C4-2B (cell line): Measurements from ENCODE around the gene CELA3A.

Source experiments
- ZFX ChIP-seq: fragments of 450-650 bp; IDR thresholded peaks from 2 replicates; pipeline ENCODE4 v1.6.1; 2017
- TF ChIP-seq, protein P1 (sequence below): fragments of 450-650 bp; conservative IDR thresholded peaks from 2 replicates; pipeline ENCODE4 v1.5.1; 2017; ENCODE audit warnings: mild to moderate bottlenecking

DNA sequence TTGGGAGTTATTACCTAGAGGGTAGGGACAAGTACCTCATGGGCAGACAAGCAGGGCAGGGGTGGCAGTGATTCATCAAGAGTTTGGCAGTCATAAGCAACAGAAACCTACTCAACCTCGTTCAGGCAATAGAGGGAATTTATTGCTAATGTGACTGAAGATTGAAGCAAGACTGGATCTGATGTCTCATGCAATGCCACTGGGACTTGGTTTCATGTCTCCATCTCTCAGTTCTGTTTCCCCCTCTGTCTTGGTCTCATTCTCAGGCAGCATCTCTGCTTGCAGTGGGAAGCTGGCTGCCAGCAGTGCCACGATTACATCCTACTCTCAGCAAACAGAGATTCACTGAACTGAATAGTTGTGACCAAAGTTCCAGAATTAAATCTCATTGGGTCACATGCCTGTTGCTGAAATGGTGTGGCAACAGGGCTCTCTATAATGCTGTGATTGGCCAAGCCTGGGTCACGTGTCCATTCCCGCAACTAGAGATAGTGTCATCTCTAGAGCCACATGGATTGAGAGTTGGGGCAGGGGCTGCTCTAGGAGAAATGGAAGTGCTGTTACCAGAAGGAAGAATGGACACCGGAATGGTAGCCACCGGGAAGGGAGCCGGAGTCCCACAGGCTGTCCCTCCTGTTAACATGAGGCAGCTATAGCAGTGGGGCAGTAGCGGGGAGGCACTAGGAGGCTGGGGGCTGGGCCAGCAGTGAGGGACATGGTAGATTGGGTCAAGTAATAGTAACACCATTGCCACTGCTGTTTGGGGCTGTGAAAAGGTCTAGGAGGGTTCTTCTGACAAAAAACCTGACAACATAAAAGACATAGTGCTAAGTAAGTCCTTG, 47.1 kb downstream of the CELA3A start:
- no peak for TF ChIP-seq ZFX
- TF ChIP-seq, protein P1, sequence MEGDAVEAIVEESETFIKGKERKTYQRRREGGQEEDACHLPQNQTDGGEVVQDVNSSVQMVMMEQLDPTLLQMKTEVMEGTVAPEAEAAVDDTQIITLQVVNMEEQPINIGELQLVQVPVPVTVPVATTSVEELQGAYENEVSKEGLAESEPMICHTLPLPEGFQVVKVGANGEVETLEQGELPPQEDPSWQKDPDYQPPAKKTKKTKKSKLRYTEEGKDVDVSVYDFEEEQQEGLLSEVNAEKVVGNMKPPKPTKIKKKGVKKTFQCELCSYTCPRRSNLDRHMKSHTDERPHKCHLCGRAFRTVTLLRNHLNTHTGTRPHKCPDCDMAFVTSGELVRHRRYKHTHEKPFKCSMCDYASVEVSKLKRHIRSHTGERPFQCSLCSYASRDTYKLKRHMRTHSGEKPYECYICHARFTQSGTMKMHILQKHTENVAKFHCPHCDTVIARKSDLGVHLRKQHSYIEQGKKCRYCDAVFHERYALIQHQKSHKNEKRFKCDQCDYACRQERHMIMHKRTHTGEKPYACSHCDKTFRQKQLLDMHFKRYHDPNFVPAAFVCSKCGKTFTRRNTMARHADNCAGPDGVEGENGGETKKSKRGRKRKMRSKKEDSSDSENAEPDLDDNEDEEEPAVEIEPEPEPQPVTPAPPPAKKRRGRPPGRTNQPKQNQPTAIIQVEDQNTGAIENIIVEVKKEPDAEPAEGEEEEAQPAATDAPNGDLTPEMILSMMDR, result no peak
